Measurements from ENCODE around the gene NR2F1.
A peak's percentile ranks its signal among the peaks of the same experiment; 100 is the strongest.

Gene NR2F1

GRCh38 chr5:93585041-93585766, 2.2 kb downstream of the NR2F1 start:
- no peak overlapping the region for H3K27ac ChIP-seq
- peaks cover 13% of the 10 kb centered on the region for H3K4me1 ChIP-seq (ENCODE audit: low read depth, poor library complexity, severe bottlenecking)
- no peaks in the 10 kb centered on the region for H3K79me2 ChIP-seq (ENCODE audit: insufficient read depth, low read depth)
- H3K27me3 ChIP-seq (ENCODE audit: insufficient read depth, low read depth): peaks cover 7% of the 10 kb centered on the region
- no peaks in the 10 kb centered on the region for H3K36me3 ChIP-seq (ENCODE audit: insufficient read depth)
- TF ChIP-seq, protein P1, sequence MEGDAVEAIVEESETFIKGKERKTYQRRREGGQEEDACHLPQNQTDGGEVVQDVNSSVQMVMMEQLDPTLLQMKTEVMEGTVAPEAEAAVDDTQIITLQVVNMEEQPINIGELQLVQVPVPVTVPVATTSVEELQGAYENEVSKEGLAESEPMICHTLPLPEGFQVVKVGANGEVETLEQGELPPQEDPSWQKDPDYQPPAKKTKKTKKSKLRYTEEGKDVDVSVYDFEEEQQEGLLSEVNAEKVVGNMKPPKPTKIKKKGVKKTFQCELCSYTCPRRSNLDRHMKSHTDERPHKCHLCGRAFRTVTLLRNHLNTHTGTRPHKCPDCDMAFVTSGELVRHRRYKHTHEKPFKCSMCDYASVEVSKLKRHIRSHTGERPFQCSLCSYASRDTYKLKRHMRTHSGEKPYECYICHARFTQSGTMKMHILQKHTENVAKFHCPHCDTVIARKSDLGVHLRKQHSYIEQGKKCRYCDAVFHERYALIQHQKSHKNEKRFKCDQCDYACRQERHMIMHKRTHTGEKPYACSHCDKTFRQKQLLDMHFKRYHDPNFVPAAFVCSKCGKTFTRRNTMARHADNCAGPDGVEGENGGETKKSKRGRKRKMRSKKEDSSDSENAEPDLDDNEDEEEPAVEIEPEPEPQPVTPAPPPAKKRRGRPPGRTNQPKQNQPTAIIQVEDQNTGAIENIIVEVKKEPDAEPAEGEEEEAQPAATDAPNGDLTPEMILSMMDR (conservative IDR thresholded peaks at IDR 0.05; ENCODE audit: low read depth, low read length): no peak
- no peak overlapping the region for H3K4me3 ChIP-seq (IDR thresholded peaks at IDR 0.05; ENCODE audit: insufficient read depth, low read depth, low read length)
- H4K20me1 ChIP-seq (ENCODE audit: insufficient read depth): no peaks in the 10 kb centered on the region
- peak overlapping the region; percentile 84 for H3K4me2 ChIP-seq
- peak overlapping the region; percentile 31; the same call in 1 of the 2 replicates for H3K9ac ChIP-seq
- H2AFZ ChIP-seq (ENCODE audit: low read depth): peak overlapping the region; percentile 75; the same call in 1 of the 2 replicates

DNA sequence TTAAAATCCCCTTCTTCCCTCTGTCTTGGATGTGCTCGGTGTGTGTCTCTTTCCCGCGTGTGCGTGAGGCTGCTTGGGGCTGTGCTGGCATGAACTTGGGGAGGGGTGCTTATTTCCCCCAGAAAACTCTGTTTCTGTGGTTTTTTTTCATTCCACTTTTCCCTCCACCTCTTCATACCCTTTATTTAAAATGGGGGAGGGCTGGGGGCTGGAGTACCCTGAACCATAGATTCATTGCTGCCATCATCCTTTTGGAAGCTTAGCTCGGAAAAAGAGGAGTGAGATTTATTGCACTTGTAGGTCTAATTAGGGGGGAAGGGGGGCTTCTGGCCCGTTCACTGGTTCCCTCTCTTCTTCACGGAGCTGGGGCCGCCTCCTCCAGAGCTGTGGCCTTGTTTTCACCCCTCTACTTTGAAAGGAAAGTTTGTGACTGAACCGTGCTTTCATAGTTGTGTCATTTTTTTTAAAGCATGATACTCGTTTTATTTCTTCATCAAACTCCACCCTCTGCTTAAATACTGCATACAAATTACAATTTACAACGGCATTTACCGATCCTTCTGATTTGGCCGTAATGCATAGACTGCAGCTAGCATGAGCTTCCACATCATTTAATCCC, 2.9 kb downstream of the NR2F1 start:
- TF ChIP-seq, protein P1 (conservative IDR thresholded peaks at IDR 0.05; ENCODE audit: low read depth, low read length): no peak
- Histone ChIP-seq H3K36me3 (ENCODE audit: insufficient read depth) (no peaks in the 10 kb centered on the region), H3K9ac (no peak overlapping the region), H3K79me2 (ENCODE audit: insufficient read depth, low read depth) (no peaks in the 10 kb centered on the region), H3K4me3 (IDR thresholded peaks at IDR 0.05; ENCODE audit: insufficient read depth, low read depth, low read length) (no peak overlapping the region), H3K27ac (no peak overlapping the region), H3K4me1 (ENCODE audit: low read depth, poor library complexity, severe bottlenecking) (peaks cover 13% of the 10 kb centered on the region), H4K20me1 (ENCODE audit: insufficient read depth) (no peaks in the 10 kb centered on the region), H3K4me2 (peak overlapping the region; percentile 84), H3K27me3 (ENCODE audit: insufficient read depth, low read depth) (peaks cover 7% of the 10 kb centered on the region), H2AFZ (ENCODE audit: low read depth) (peak overlapping the region; percentile 62; the same call in 1 of the 2 replicates)

DNA sequence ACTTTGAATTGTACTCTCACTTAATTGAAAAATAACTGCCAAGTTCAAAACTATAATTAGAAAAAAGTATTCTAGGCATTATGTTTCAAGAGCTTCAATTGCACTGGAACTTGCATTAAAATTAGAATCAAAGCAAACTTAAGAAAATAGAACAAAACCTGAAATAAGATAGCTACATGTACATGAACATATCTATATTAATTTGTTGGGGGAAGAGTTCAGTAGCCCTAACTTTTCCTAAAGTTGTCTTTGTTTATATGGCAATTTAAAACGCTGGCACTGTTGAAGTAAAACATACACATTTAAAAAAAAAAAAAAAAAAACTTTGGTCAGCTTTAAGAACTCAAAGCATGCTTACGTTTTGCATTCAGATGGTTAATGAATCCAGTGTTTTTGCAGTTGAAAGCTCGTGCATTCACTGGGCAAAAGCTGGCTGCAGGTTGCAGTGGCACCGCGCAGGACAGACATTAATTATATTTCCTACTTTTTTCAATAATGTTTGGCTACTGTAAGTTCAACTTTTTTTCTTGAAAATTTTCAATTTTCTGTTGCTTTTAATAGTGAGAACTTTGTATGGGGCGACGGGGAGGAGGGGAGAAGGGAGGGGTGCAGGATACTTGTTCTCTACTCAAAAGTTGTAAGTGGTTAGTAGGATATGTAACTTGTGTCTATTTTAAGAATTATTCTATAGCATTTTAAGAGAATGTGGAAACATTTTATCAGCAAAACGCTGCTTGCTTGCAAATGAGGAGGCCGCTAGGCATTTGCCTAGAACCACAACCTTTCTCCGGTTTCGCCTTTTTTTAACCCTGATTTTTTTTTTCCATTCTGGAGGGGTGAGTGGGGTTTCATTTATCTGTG, 3.9 kb downstream of the NR2F1 start:
- no peaks in the 10 kb centered on the region for H4K20me1 ChIP-seq (ENCODE audit: insufficient read depth)
- no peak overlapping the region for H3K9ac ChIP-seq
- no peak overlapping the region for H3K27ac ChIP-seq
- H3K36me3 ChIP-seq (ENCODE audit: insufficient read depth): no peaks in the 10 kb centered on the region
- no peak overlapping the region for H3K4me2 ChIP-seq
- TF ChIP-seq, protein P1 (conservative IDR thresholded peaks at IDR 0.05; ENCODE audit: low read depth, low read length): no peak
- H3K27me3 ChIP-seq (ENCODE audit: insufficient read depth, low read depth): peaks cover 7% of the 10 kb centered on the region
- H2AFZ ChIP-seq (ENCODE audit: low read depth): no peak overlapping the region
- no peaks in the 10 kb centered on the region for H3K79me2 ChIP-seq (ENCODE audit: insufficient read depth, low read depth)
- H3K4me3 ChIP-seq (IDR thresholded peaks at IDR 0.05; ENCODE audit: insufficient read depth, low read depth, low read length): no peak overlapping the region
- H3K4me1 ChIP-seq (ENCODE audit: low read depth, poor library complexity, severe bottlenecking): peaks cover 13% of the 10 kb centered on the region

DNA sequence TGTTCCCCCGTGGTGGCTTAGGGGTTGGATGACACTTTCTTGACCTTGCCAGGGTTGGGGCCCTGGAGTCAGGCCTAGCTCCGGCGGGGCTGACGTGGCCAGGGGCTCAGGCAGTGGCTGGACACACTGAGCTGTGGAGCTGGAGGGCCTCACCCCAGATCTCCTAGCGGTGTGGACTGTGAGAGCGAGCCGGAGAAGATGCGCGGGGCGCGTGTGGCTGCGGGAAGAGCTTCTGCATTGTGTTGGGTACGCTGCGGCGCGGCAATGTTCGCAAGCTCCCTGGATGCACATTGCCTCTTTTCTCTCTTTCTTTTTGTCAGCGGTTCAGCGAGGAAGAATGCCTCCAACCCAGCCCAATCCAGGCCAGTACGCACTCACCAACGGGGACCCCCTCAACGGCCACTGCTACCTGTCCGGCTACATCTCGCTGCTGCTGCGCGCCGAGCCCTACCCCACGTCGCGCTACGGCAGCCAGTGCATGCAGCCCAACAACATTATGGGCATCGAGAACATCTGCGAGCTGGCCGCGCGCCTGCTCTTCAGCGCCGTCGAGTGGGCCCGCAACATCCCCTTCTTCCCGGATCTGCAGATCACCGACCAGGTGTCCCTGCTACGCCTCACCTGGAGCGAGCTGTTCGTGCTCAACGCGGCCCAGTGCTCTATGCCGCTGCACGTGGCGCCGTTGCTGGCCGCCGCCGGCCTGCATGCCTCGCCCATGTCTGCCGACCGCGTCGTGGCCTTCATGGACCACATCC, 4.8 kb downstream of the NR2F1 start:
- Histone ChIP-seq H2AFZ (ENCODE audit: low read depth) (no peak overlapping the region), H3K36me3 (ENCODE audit: insufficient read depth) (no peaks in the 10 kb centered on the region), H3K79me2 (ENCODE audit: insufficient read depth, low read depth) (no peaks in the 10 kb centered on the region), H3K27ac (no peak overlapping the region), H3K4me1 (ENCODE audit: low read depth, poor library complexity, severe bottlenecking) (peaks cover 7% of the 10 kb centered on the region), H3K9ac (no peak overlapping the region), H4K20me1 (ENCODE audit: insufficient read depth) (no peaks in the 10 kb centered on the region), H3K4me3 (IDR thresholded peaks at IDR 0.05; ENCODE audit: insufficient read depth, low read depth, low read length) (no peak overlapping the region), H3K4me2 (no peak overlapping the region), H3K27me3 (ENCODE audit: insufficient read depth, low read depth) (peaks cover 7% of the 10 kb centered on the region)
- TF ChIP-seq, protein P1 (conservative IDR thresholded peaks at IDR 0.05; ENCODE audit: low read depth, low read length): no peak
